Vagina (tissue), 2 donors: ENCODE measurements around the gene KAZN.

ENCODE experiments used
- CTCF ChIP-seq, 3 experiments: fragments of 450-650 bp in 2 of 3; fragments of 200-600 bp in 1 of 3; sonication (generic) in 1 of 3; IDR thresholded peaks; one replicate each; pipeline ENCODE4 v1.5.1; 2017 to 2019; ENCODE audit warnings: antibody characterized with exemption in 3 of 3, mild to moderate bottlenecking in 2 of 3, moderate library complexity in 2 of 3
- POLR2A ChIP-seq, 2 donors: fragments of 450-650 bp; IDR thresholded peaks; one replicate each; pipeline ENCODE4 v1.6.1; 2017; ENCODE audit warnings: antibody characterized with exemption in 2 of 2, mild to moderate bottlenecking in 2 of 2, moderate library complexity in 2 of 2

- TF ChIP-seq CTCF (IDR thresholded peaks at IDR 0.05), result no peak
- TF ChIP-seq POLR2A (IDR thresholded peaks at IDR 0.05), result no peak
Observed at GRCh38 chr1:15156807-15157380, 558.4 kb downstream of the KAZN start.
